Measurements from ENCODE around the gene CRKL. TPM values are rescaled to one million over a fixed set of nuclear protein-coding genes. Genes with fewer than 3 reads are reported as not detected.

Gene CRKL
- total RNA-seq, 1 donor from 2014 or later = 54.1 TPM

DNA sequence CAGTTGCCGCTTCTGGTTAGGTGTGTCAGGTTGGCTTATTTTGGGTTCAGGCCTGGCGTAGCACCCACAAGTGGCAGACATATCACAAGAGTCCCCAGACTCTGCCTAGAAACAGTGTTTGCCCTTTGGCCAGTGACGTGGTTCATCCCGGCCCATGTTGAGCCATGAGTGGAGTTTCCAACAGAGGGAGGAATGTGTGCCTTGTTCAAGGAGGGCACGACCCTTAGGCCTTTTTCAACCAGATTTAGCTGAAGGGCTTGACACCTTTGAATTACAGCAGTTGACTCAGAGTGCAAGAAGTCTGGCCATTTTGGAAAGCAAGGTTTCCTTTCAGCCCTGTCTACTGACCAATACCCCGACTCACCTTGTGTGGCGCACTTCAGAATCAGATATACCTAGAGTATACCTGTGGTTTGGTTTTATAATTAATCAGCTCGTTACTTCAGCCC is 34.7 kb downstream of the CRKL start:
- DNase-seq (ENCODE audit: low spot score) = no peak

DNA sequence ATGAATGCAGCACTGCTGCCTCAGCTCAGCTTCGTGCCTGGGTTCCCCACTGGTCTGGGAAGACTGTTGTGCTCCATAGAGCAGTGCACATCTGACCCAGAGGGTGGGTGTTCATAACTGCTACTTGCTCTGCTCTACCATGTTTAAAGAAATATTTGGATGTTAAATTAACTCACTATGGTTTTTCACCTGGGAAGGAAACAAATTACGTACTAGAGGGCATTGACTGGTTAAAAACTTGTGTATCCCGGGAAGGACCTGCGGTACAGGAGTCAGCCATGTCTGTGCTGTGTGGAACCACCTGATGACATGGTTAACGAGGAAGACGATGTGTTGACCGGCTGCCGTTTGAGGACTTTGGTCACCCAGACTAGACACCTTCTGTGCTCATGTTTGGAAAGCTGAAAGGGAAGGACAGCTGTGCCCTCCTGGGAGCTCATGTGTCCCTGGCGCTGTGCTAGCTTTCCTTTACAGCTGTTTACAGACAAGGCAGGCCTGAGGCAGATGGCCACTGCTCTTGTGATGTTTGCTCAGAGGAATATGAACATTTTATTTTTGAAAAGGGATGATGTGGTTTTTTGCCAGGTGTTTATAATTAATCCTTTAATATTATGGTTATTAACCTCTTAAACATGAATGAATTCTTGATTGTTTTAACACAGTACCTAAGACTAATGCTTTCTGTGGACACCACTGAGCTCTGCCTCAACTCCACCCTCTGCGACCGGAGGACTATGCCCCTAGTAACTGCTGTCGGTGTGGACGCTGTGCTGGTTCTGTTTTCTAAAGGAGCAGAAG is 35.5 kb downstream of the CRKL start:
- DNase-seq (ENCODE audit: low spot score) = peak; percentile 50

DNA sequence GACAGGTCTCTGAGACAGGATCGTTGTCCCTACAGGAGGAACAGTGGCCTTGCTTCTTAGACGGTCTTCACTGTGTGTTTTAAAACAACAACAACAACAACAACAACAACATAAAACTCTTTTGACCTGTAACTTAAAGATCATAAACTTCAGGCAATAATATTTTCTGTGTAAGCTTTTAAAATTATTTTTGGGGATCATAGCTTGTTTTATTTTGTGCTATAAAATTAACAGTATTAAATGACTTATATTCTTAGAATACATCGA is 36.1 kb downstream of the CRKL start:
- no peak for DNase-seq (ENCODE audit: low spot score)

DNA sequence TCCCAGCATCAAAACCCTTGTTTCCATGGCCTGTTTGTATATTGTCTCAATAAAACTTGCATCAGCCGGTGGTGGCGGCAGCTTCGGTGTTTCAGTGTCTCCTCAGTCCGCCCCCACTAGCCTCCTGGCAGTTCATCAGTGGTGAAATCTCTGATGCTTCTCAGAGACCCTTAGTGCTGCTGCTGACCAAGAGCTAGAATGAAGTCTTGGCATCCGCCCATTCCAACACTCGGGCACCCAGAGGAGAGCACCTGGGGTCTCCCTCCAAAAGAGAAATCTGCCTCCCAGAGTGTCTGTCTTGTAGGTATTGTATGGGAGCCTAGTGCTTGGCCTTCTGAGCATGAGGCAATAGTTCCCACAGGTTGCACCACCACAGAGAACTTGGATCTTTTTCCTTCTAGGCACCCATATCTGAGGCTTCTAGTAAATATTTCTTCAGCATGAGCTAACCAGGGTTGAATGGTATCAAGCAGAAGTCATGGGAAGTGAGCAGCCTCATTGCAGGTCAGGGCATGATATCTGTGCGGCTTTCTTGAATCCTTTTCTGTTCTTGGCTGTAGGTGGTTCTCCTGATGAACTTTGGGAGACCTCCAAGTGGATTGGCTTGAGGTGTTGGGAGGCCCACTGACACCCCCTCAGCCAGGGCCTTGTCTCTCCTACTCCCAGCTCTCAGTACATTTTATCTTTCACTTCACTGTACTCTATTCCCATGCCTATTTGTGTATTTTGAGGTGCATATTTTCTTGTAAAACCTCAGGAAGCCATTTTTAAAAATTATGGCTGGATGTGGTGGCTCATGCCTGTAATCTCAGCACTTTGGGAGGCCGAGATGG is 36.7 kb downstream of the CRKL start:
- no peak for DNase-seq (ENCODE audit: low spot score)

DNA sequence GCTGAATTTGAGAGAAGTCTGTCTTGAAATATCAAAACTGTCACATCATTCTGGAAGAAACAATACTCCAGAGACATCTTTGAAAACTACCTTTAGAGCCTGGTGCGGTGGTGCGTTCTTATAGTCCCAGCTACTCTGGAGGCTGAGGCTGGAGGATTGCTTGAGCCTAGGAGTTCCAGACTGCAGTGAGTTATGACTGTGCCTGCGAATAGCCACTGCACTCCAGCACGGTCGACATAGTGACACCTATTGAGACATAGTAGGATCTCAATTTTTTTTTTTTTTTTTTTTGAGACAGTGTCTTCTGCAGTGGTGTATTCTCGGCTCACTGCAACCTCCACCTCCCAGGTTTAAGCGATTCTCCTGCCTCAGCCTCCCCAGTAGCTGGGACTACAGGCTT is 38.3 kb downstream of the CRKL start:
- DNase-seq (ENCODE audit: low spot score) = no peak

DNA sequence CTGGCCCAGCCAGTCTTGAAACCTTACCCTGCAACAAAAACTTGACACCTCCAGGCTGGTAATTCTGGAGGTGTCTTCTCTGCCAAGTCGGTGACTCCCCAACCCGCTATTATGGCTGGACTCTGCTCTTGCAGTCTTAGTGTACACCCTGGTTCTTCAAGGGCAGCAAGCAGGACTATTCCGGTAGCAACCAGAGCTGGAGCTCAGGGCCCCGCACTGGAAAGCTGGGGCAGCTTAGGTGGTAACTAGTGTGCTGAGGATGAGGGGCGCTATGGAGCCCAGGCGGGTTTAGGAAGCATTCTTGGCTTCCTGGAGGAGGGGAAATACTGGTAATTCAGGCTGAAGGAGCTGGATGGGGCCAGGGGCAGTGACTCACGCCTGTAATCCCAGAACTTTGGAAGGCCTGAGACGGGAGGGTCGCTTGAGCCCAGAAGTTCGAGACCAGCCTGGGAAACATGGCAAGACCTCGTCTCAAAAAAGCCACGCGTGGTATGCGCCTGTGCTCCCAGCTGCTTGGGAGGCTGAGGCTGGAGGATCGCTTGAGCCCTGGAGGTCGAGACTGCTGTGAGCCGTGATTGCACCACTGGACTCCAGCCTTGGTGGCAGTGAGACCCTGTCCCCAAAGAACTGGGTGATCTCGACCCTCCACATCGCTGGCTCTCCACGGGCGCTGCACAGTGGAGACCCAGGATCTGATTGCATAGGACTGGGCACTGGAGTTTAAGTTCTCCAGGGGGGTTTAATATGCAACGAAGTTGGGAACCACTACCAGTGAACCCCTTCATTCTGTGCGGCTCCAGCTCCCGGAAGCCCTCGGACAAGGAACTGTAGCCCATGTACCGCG is 39.3 kb downstream of the CRKL start:
- DNase-seq (ENCODE audit: low spot score) = no peak

DNA sequence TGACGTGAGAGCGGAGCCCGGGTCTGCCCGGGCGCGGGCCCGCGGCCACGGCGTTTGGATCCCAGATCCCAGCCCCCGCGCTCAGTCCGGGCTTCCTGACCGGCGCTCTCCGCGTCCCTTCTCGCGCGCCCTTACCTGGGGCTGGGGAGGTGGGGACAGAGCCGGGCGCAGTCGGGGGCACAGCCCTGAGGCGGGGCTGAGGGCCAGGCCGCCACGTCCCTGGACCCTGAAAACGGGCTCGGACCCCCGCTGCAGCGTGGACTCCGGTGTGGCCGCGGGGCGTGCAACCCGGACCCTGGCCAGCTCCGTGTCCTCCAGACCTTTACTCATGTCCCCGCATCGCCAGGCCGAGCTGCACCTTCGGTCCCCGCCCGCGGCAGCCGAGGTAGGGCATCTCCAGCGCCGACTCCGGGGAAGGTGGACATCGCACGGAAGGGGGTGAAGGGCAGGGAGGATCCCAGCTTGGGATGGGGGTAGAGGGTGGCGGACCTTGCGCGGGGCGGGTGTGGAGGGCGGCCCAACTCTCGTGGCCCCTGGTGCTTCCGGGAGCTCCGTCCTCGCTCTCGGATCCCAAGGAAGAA is 40.0 kb downstream of the CRKL start:
- no peak for DNase-seq (ENCODE audit: low spot score)

DNA sequence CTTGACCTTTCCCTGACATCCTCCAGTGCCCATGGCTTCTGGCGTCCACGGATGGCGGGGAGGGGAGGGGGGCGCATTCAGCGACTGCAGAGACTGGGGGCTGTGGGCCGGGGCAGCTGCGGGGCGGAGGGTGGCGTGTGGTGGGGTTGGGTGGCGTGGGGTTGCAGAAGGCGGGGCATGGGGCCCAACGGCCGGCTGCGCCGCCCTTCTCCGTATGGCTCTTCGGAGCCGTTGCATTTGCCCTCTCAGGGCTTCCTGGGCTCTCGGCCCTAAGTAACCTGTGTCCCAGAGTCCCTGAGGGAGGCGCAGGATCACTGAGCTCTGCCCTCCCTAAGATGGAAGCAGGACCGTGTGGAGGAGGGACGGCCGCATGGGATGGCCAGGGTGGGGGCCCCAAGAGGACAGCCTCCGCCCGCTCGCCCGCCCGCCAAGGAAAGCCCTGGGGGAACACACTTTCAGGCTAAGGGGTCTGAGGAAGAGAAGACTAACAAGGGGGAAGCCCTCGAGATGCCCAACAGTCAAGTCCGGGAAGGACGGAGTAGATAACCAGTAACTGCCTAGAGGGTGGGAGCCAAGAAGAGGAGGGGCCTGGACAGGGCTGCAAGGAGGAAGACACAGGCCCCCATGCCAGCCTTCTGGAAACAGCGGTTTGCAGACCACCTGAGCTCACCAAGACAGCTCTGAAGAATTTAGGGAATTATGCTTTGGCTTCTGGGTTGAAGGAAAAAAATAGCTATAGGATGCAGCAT is 40.6 kb downstream of the CRKL start:
- DNase-seq (ENCODE audit: low spot score) = no peak

DNA sequence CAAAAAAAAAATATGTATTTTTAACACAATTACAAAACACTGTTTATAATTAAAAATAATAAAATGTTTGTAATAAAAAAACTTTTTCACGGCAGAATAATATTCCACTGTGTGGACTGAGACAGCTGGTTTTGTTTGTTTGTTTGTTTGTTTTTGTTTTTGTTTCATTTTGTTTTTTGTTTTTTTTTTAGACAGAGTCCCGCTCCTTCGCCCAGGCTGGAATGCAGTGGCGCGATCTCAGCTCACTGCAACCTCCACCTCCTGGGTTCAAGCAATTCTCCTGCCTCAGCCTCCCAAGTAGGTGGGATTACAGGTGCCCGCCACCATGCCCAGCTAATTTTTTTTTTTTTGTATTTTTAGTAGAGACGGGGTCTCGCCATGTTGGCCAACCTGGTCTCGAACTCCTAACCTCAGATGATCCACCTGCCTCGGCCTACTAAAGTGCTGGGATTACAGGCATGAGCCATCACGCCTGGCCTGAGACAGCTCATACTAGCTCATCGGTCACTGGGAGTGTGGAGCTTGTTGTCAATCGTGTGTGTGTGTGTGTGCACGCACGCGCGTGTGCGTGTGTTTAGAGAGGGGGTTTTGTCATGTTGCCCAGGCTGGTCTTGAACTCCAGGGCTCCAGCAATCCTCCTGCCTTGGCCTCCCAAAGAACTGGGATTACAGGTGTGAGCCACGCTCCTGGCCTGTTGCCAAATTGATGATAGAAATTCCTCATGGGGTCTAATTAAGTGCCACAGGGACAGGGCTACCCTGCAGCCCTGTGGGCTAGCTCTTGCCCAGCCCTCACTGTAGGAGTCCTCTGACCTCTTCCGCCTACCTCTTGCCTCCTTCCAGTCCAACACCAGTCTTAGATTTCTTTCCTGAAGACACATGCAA is 42.6 kb downstream of the CRKL start:
- DNase-seq (ENCODE audit: low spot score) = no peak

DNA sequence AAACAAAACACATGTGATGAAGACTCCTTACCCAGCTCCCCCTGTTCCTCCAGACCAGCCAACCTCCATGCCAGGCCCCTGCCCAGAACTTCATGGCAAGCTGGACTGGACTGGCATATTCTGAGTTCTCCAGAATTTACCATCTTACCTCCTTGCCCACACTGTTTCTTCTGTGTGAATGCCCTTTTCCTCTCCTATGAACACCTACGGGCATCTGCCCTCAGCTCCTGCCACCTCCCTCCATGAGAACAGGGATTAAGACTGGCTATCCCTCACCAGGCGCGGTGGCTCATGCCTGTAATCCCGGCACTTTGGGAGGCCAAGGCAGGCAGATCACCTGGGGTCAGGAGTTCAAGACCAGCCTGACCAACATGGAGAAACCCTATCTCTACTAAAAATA is 43.4 kb downstream of the CRKL start:
- DNase-seq (ENCODE audit: low spot score) = no peak

DNA sequence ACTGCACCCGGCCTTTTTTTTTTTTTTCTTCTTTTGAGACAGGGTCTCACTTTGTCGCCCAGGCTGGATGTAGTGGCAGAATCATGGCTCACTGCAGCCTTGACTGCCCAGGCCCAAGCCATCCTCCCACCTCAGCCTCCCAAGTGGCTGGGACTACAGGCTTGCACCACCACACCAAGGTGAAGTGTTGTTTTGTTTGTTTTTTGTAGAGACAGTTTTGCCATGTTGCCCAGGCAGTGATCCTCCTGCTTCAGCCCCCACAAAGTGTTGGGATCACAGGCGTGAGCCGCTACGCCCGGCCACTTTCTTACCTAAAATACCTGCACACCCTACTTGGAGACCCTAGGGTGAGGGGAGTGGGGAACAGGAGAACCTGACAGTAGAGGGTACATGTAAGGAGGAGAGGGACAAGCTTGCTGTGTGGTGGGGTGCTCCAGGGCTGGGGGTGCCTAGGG is 45.3 kb downstream of the CRKL start:
- no peak for DNase-seq (ENCODE audit: low spot score)

DNA sequence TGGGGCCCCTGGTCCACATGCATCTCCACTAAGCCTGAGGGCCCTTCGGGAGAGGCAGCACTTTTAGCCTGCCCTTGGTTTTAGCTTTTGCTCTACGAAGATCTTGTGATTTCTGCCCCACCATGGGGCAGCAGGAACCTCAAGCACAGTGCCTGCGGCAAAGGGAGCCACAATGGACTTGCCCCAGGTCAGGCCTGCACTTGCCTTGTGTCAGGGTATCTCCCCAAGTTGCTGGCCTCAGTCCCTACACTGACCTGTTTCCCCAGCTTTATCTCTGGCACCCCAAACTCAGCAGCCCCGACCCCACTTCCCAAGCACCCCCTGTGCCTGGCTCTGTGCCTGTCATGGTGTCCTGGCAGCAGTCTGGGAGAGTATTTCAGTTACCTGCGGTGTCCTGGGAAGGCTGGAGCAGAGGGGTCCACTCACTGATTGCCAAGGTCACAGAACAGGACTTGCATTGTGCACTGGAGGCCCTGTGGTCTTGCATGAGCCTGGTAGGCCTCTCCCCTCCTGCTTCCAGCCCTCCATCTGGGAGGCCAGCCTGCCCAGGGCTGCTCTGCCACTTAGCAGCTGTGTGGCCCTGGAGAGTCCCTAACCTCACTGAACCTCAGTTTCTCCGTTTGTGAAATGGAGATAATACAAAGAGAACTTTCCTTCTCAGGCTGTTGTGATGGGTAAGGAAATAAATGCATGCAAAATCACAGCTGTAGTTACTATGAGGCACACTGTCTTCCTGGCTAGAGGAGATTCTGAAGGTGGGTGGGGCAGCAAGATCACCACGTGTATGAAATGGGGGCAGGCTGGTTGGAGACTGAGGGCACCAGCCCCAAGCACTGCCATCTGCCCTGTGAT is 46.2 kb downstream of the CRKL start:
- DNase-seq (ENCODE audit: low spot score) = no peak

DNA sequence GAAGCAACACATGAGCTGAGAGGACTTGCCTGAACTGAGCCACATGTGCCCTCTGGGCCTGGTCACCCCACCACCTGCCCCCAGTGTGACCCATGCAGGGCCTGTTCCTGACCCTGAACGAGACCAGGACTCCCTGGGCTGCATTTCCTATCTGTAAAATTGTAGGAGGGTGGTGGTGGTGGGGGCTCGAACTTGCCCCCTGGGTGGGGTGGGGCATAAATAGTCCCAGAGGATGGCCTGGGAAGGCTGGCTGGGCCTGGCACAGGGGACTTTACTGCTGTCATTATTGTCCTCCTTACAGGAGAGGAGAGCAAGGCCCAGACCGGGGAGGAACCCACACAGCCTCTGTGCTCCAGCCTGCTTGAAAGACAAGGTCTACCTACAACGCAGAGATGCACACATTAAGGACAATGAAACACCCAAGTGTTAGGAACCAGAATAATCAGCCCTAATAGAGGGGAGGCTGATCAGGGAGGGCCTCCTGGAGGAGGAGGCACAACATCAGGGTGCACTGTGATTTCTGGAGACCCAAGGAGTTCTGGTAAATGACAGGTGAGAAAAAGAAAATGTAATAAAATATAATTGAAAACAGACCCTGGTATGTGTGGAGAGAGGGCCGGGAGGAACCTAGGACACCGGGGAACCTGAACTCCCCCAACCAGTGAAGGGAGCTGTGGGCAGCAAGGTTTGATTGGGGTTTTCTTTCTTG is 47.0 kb downstream of the CRKL start:
- no peak for DNase-seq (ENCODE audit: low spot score)

DNA sequence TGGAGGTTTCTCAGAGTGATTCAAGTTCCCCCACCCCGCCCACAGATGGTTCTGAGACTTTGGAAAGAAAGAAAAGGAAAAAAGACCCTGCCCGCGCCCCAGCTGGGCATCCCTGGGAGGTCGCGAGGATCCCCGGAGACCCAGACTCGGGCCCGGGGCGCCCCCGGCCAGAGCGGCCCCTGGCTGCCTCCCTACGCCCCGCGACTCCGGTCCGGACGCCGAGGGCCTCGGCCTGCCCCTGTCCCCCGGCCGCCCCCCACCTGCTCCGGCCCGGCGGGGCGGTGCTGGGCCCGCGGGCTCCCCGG is 47.5 kb downstream of the CRKL start:
- no peak for DNase-seq (ENCODE audit: low spot score)

DNA sequence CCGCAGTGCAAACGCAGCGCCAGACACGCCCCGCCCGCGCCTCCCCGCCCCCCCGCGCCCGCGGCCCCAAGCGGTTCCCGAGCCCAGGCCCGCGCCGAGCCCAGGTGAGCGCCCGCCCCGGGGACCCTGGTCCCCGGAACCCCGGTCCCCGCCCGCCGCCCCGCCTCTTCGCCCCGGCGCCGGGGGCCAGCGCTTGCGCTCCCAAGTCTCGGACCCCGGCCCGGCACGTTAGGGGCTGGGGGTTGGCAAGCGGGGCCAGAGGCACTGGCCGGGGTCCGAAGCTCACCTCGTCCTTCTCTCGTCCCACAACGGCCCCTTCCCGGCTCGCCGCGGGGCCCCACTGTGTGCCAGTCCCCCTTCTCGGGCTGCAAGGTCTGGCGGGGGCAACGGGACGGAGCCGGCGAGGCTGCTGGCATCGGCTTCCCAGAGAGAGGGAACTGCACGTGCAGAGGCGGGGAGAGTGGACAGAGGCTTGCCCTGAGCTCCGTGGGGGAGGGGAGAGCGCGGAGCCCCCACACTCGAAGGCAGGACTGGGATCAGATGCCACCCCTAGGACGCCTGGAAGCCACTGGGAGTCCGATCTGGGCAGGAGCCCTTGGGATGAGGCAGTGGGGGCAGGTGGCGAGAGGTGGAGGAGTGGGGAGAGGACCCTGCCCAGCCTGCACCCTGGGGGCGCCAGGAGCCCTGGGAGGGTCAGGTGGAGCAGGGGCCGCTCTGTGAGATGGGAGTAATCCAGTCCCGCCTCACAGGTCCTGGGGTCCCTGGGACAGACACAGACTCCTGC is 48.1 kb downstream of the CRKL start:
- no peak for DNase-seq (ENCODE audit: low spot score)

DNA sequence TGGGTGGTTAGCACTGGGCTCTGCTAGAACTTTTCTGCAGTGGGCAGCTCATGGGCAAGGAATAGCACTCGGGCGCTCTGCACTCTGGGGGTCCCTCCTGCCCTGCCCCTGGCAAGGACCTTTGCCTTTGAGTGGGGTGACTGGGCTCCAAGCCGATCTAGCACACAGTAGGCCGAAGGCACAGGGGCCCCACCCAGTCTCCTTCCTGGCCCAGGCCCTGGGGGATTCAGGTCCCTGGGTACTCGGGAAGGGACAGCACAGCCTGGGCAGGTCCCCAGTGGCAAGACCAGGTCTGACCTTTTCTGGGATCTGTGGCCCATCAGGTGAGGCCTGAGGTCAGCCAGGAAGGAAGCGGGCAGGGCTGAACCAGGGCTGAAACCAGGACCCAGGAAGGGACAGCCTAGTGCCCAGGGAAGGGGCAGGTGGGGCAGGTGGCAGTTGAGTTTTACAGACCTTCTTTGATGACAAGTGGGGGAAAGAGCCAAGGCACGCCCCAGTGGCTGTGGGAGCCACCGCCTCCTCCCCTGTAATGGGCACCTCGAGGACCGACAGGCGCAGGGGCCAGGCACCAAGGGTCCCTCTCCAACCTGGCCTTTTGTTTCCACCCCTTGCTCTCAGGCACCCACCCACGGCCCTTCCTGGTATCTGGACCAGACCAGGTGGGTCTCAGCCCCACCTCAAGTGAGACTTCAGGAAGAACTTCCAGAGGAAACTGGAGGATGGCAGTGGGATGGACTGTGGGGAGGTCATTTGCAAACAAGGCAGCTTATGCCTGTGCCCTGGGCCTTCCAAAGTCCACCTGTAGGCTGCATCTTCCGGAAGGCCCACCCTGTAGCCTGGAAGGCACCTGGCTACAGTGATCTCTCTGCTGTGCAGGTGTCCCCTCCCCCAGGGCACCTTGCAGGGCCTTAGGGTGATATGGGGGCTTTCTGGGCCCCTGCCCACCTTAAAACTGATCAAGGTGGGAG is 49.0 kb downstream of the CRKL start:
- no peak for DNase-seq (ENCODE audit: low spot score)
